ENCODE measurements around the gene ACTBL2. TPM values are rescaled to one million over a fixed set of nuclear protein-coding genes. Genes with fewer than 3 reads are reported as not detected.

Gene ACTBL2
- total RNA-seq, 1 donor from 2014 or later = 11.8 TPM

DNA sequence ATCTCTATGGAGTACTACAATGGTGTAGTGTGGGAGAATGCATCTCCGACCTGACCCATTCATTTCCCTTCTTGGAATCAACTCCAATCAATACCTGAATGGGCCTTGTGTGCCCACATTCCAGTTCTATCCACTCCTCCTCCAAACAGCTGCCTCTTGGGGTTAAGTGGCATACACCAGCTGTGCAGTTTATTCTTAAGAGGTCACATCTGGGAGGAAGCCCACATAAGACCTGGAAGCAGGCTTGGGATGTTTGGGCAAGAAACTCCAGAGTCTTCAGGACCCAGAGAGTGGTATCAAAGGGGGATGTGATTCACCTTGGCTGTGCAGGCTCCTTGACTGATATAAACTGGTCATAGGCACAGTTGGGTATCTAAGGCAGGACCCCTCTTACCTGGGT lies 46.0 kb downstream of the ACTBL2 start:
- Histone ChIP-seq H3K4me2 (ENCODE audit: low read length) (no peak overlapping the region), H2AFZ (ENCODE audit: low read depth, low read length) (no peak overlapping the region), H3K9me3 (ENCODE audit: insufficient read depth, low read depth, low read length) (no peaks in the 10 kb centered on the region), H3K9ac (ENCODE audit: low read length) (peak overlapping the region; percentile 85), H3K27me3 (ENCODE audit: insufficient read depth, low read length) (no peaks in the 10 kb centered on the region), H3K4me3 (ENCODE audit: insufficient read depth, low read depth, low read length) (no peak overlapping the region), H3K79me2 (ENCODE audit: insufficient read depth, low read length) (no peaks in the 10 kb centered on the region), H3K27ac (ENCODE audit: low read depth, low read length) (peak overlapping the region; percentile 100), H3K36me3 (ENCODE audit: insufficient read depth, low read length) (no peaks in the 10 kb centered on the region), H4K20me1 (ENCODE audit: insufficient read depth, low read length) (no peaks in the 10 kb centered on the region), H3K4me1 (ENCODE audit: insufficient read depth, low read length) (peaks cover 53% of the 10 kb centered on the region)
- DNase-seq (ENCODE audit: low read depth) (no peak), FAIRE-seq (no peak)
- H3K27ac Mint-ChIP-seq (ENCODE audit: unreplicated experiment) = peak overlapping the region; percentile 67
- H3K4me3 Mint-ChIP-seq (ENCODE audit: unreplicated experiment) = no peak overlapping the region
- H3K27me3 Mint-ChIP-seq (ENCODE audit: low read depth, unreplicated experiment) = no peaks in the 10 kb centered on the region
- no peaks in the 10 kb centered on the region for H3K9me3 Mint-ChIP-seq (ENCODE audit: unreplicated experiment)
- peaks cover 47% of the 10 kb centered on the region for H3K4me1 Mint-ChIP-seq (ENCODE audit: low read depth, unreplicated experiment)
- peaks cover 4% of the 10 kb centered on the region for H3K36me3 Mint-ChIP-seq (ENCODE audit: low read depth, unreplicated experiment)
- TF ChIP-seq, protein P1, sequence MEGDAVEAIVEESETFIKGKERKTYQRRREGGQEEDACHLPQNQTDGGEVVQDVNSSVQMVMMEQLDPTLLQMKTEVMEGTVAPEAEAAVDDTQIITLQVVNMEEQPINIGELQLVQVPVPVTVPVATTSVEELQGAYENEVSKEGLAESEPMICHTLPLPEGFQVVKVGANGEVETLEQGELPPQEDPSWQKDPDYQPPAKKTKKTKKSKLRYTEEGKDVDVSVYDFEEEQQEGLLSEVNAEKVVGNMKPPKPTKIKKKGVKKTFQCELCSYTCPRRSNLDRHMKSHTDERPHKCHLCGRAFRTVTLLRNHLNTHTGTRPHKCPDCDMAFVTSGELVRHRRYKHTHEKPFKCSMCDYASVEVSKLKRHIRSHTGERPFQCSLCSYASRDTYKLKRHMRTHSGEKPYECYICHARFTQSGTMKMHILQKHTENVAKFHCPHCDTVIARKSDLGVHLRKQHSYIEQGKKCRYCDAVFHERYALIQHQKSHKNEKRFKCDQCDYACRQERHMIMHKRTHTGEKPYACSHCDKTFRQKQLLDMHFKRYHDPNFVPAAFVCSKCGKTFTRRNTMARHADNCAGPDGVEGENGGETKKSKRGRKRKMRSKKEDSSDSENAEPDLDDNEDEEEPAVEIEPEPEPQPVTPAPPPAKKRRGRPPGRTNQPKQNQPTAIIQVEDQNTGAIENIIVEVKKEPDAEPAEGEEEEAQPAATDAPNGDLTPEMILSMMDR (IDR thresholded peaks at IDR 0.05; ENCODE audit: insufficient read depth, low read depth, low read length) = no peak
- TF ChIP-seq EZH2 (IDR thresholded peaks at IDR 0.05; ENCODE audit: insufficient read depth, low read length) = no peak

DNA sequence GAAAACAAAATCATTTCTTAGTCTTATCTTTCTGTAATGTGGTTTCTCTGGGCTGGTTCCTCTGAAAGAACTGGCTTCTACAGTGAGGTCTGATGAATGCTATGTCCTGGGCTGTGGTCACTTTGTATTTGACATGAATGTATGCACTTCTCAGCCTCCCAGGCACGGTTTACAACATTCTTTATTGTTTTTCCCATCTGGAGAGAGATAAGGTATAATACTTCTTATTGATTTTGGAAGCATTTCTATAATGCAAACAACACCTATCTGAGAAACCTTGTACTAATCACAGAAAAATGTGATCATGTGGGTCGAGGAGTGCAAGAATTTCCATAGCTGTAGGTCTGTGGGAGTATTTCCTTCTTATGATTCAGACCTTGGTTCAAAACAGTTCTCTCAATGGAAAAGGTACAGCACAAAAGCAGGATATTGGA lies 46.9 kb downstream of the ACTBL2 start:
- TF ChIP-seq, protein P1 (IDR thresholded peaks at IDR 0.05; ENCODE audit: insufficient read depth, low read depth, low read length) = no peak
- TF ChIP-seq EZH2 (IDR thresholded peaks at IDR 0.05; ENCODE audit: insufficient read depth, low read length) = no peak
- peak overlapping the region; percentile 85 for H3K9ac ChIP-seq (ENCODE audit: low read length)
- no peaks in the 10 kb centered on the region for H4K20me1 ChIP-seq (ENCODE audit: insufficient read depth, low read length)
- Mint-ChIP-seq H3K27ac (ENCODE audit: unreplicated experiment) (peak overlapping the region; percentile 67), H3K36me3 (ENCODE audit: low read depth, unreplicated experiment) (peaks cover 4% of the 10 kb centered on the region), H3K27me3 (ENCODE audit: low read depth, unreplicated experiment) (no peaks in the 10 kb centered on the region), H3K9me3 (ENCODE audit: unreplicated experiment) (no peaks in the 10 kb centered on the region), H3K4me1 (ENCODE audit: low read depth, unreplicated experiment) (peaks cover 40% of the 10 kb centered on the region), H3K4me3 (ENCODE audit: unreplicated experiment) (no peak overlapping the region)
- H3K9me3 ChIP-seq (ENCODE audit: insufficient read depth, low read depth, low read length) = no peaks in the 10 kb centered on the region
- no peak overlapping the region for H2AFZ ChIP-seq (ENCODE audit: low read depth, low read length)
- peak overlapping the region; percentile 100 for H3K27ac ChIP-seq (ENCODE audit: low read depth, low read length)
- no peak overlapping the region for H3K4me3 ChIP-seq (ENCODE audit: insufficient read depth, low read depth, low read length)
- no peaks in the 10 kb centered on the region for H3K36me3 ChIP-seq (ENCODE audit: insufficient read depth, low read length)
- peak; percentile 98 for FAIRE-seq
- no peaks in the 10 kb centered on the region for H3K27me3 ChIP-seq (ENCODE audit: insufficient read depth, low read length)
- H3K4me1 ChIP-seq (ENCODE audit: insufficient read depth, low read length) = peaks cover 44% of the 10 kb centered on the region
- H3K4me2 ChIP-seq (ENCODE audit: low read length) = peak overlapping the region; percentile 49
- no peaks in the 10 kb centered on the region for H3K79me2 ChIP-seq (ENCODE audit: insufficient read depth, low read length)
- DNase-seq (ENCODE audit: low read depth) = peak; percentile 100

DNA sequence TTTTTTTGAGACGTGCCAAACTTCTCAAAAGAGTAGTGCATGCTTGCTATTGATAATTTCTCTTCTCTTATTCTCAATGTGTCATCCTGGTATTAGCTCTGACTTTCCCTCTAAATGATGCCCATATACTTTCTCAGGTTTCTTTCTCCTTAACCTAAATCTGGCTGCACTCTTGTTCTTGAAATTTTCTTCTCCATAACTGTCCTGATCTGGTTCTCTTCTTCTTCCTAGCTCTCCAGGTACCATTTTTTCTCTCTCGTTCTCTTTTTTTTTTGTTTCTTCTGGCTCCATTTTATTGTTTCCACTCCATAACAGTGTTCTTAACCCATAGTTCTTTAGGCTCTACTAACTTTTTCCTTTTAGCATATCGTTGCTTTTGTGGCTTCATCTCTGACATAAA lies 47.9 kb downstream of the ACTBL2 start:
- Mint-ChIP-seq H3K4me1 (ENCODE audit: low read depth, unreplicated experiment) (peaks cover 39% of the 10 kb centered on the region), H3K27ac (ENCODE audit: unreplicated experiment) (peak overlapping the region; percentile 67)

More for the DNA sequence above, 47.9 kb downstream of the ACTBL2 start:
- DNase-seq (ENCODE audit: low read depth) (no peak), FAIRE-seq (peak; percentile 13)
- Histone ChIP-seq H3K27me3 (ENCODE audit: insufficient read depth, low read length) (no peaks in the 10 kb centered on the region), H2AFZ (ENCODE audit: low read depth, low read length) (no peak overlapping the region), H3K79me2 (ENCODE audit: insufficient read depth, low read length) (no peaks in the 10 kb centered on the region), H3K4me1 (ENCODE audit: insufficient read depth, low read length) (peaks cover 43% of the 10 kb centered on the region), H3K36me3 (ENCODE audit: insufficient read depth, low read length) (no peaks in the 10 kb centered on the region), H3K27ac (ENCODE audit: low read depth, low read length) (peak overlapping the region; percentile 100), H3K4me2 (ENCODE audit: low read length) (no peak overlapping the region), H3K4me3 (ENCODE audit: insufficient read depth, low read depth, low read length) (no peak overlapping the region), H3K9me3 (ENCODE audit: insufficient read depth, low read depth, low read length) (no peaks in the 10 kb centered on the region), H4K20me1 (ENCODE audit: insufficient read depth, low read length) (no peaks in the 10 kb centered on the region), H3K9ac (ENCODE audit: low read length) (peak overlapping the region; percentile 66)
- Mint-ChIP-seq H3K9me3 (ENCODE audit: unreplicated experiment) (no peaks in the 10 kb centered on the region), H3K4me3 (ENCODE audit: unreplicated experiment) (peak overlapping the region; percentile 18), H3K36me3 (ENCODE audit: low read depth, unreplicated experiment) (no peaks in the 10 kb centered on the region), H3K27me3 (ENCODE audit: low read depth, unreplicated experiment) (no peaks in the 10 kb centered on the region)
- TF ChIP-seq, protein P1 (IDR thresholded peaks at IDR 0.05; ENCODE audit: insufficient read depth, low read depth, low read length) = no peak
- TF ChIP-seq EZH2 (IDR thresholded peaks at IDR 0.05; ENCODE audit: insufficient read depth, low read length) = no peak
